HepG2 (cell line): ENCODE data around the gene RAB11FIP5. TPM values are rescaled to one million over a fixed set of nuclear protein-coding genes. Genes with fewer than 3 reads are reported as not detected.
A peak's percentile ranks its signal among the peaks of the same experiment; 100 is the strongest.

ENCODE experiments used
- HNRNPH1 ChIP-seq: fragments of 200-400 bp; formaldehyde crosslinking; optimal IDR thresholded peaks from 2 replicates; pipeline ENCODE3; 2017; ENCODE audit warnings: mild to moderate bottlenecking, low read depth, low read length
- JUNB ChIP-seq: sonication (generic); formaldehyde crosslinking; IDR thresholded peaks from 2 replicates; pipeline ENCODE4 v1.8.0; 2022; ENCODE audit warnings: missing genetic modification reagents, mild to moderate bottlenecking, borderline replicate concordance
- NAIF1 ChIP-seq: sonication (generic); formaldehyde crosslinking; IDR thresholded peaks from 2 replicates; pipeline ENCODE4 v1.5.0; 2020; ENCODE audit warnings: mild to moderate bottlenecking, missing genetic modification reagents, borderline replicate concordance
- NKX3-1 ChIP-seq: sonication (generic); formaldehyde crosslinking; IDR thresholded peaks from 2 replicates; pipeline ENCODE4 v1.5.0; 2020; ENCODE audit warnings: missing genetic modification reagents
- PPARG ChIP-seq: conservative IDR thresholded peaks from 2 replicates; pipeline ENCODE4 v1.6.1; 2016; ENCODE audit warnings: missing biosample characterization, missing genetic modification reagents
- TCF7L2 ChIP-seq: IDR thresholded peaks from 2 replicates; pipeline ENCODE4 v1.6.1; 2011; ENCODE audit warnings: mild to moderate bottlenecking, low read depth, low read length, moderate library complexity
- ZNF101 ChIP-seq: sonication (generic); formaldehyde crosslinking; IDR thresholded peaks from 2 replicates; pipeline ENCODE4 v1.4.0; 2020; ENCODE audit warnings: mild to moderate bottlenecking, low read depth, missing genetic modification reagents, borderline replicate concordance
- ZNF124 ChIP-seq: sonication (generic); formaldehyde crosslinking; IDR thresholded peaks from 2 replicates; pipeline ENCODE4 v1.4.0; 2020; ENCODE audit warnings: missing genetic modification reagents
- ZNF674 ChIP-seq: sonication (generic); formaldehyde crosslinking; IDR thresholded peaks from 2 replicates; pipeline ENCODE4 v1.5.0; 2020; ENCODE audit warnings: low read depth, mild to moderate bottlenecking, missing genetic modification reagents
- ZNF724P ChIP-seq: sonication (generic); formaldehyde crosslinking; IDR thresholded peaks from 2 replicates; pipeline ENCODE4 v1.8.0; 2022; ENCODE audit warnings: missing genetic modification reagents, borderline replicate concordance
- ZNF790 ChIP-seq: sonication (generic); formaldehyde crosslinking; IDR thresholded peaks from 2 replicates; pipeline ENCODE4 v1.8.0; 2022; ENCODE audit warnings: missing genetic modification reagents, mild to moderate bottlenecking, borderline replicate concordance
- polyA plus RNA-seq, 8 experiments: library from polyadenylated mRNA; depleted of rRNA in 3 of 8; stranded (reverse) in 7 of 8; unstranded in 1 of 8; fragments of >200 nt; fragmentation: Illumina TruSeq in 4 of 8; extraction: Trizol in 4 of 8; gene quantifications; 2 replicates each; pipeline versions ENCODE4 v1.2.1 to v1.2.3, GENCODE V29; 2011 to 2016; ENCODE audit warnings: low read depth in 4 of 8, missing spikeins in 1 of 8, mixed read lengths in 1 of 8; ENCODE audit not compliant: insufficient read depth in 1 of 8
- total RNA-seq, 5 experiments: library from RNA; depleted of rRNA; stranded (reverse); fragments of >200 nt; fragmentation: Illumina TruSeq; extraction: Trizol; gene quantifications; 2 replicates each; pipeline ENCODE4 v1.2.3, GENCODE V29; 2016; ENCODE audit warnings: low read depth in 1 of 5
- TF ChIP-seq, protein P1 (sequence below): sonication (generic); formaldehyde crosslinking; IDR thresholded peaks from 2 replicates; pipeline ENCODE4 v1.4.0; 2020; ENCODE audit warnings: missing genetic modification reagents
- TF ChIP-seq, protein P2 (sequence below), 2 experiments: sonication (generic) in 1 of 2; formaldehyde crosslinking in 1 of 2; IDR thresholded peaks; 2 replicates each; pipeline versions ENCODE4 v1.5.1 to v1.6.1; 2011 to 2020; ENCODE audit warnings: borderline replicate concordance in 1 of 2, low read depth in 1 of 2, low read length in 1 of 2, mild to moderate bottlenecking in 1 of 2, missing genetic modification reagents in 1 of 2, moderate library complexity in 1 of 2
- TF ChIP-seq, protein P3 (sequence below): sonication (generic); formaldehyde crosslinking; IDR thresholded peaks from 2 replicates; pipeline ENCODE4 v1.9.0; 2021; ENCODE audit warnings: missing genetic modification reagents, borderline replicate concordance
- TF ChIP-seq, protein P4 (sequence below): sonication (generic); formaldehyde crosslinking; IDR thresholded peaks from 2 replicates; pipeline ENCODE4 v1.5.0; 2020; ENCODE audit warnings: mild to moderate bottlenecking, missing genetic modification reagents
- TF ChIP-seq, protein P5 (sequence below): sonication (generic); formaldehyde crosslinking; conservative IDR thresholded peaks from 2 replicates; pipeline ENCODE4 v1.4.0; 2020; ENCODE audit warnings: missing genetic modification reagents

Gene RAB11FIP5
- total and polyA plus RNA-seq, 2 of the 13 experiments (the other 11 are each of a cell fraction or from before 2014, with no cell fraction given) = 9.4 to 22.9 TPM

DNA sequence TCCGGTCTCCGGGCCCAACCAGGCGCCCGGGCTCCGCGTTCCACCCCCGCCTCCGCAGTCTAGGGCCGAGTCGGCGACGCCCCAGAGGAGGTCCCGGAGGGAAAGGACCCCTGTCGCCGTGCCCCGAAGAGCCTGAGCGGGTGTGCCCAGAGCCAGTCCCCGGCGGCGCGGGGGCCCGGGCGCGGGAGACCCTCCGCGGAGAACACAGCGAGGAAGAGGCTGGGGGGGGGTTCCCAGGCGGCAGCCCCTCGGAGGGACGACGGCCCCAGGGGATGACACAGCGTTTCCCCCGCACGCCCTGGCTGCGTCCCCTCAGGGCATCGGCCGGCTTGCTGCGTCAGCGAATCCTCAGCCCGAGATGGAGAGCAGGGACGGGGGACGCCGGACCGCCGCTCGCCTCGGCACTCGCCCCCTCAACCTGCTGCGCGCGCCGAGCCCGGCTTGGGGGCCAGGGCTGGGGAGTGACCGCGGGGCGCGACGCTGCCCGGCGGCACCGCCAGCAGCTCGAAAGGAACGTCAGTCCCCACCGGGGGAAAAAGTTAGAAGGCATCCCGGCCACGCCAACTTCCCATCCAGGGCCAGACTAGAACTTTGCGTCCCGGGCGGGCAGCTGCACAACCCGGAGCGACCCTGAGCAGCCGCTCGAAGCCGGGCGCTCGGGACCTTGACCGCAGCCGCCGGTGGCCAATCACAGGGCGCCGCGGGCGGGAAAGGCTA, 41.9 kb downstream of the RAB11FIP5 start (continued):
- TF ChIP-seq, protein P1, sequence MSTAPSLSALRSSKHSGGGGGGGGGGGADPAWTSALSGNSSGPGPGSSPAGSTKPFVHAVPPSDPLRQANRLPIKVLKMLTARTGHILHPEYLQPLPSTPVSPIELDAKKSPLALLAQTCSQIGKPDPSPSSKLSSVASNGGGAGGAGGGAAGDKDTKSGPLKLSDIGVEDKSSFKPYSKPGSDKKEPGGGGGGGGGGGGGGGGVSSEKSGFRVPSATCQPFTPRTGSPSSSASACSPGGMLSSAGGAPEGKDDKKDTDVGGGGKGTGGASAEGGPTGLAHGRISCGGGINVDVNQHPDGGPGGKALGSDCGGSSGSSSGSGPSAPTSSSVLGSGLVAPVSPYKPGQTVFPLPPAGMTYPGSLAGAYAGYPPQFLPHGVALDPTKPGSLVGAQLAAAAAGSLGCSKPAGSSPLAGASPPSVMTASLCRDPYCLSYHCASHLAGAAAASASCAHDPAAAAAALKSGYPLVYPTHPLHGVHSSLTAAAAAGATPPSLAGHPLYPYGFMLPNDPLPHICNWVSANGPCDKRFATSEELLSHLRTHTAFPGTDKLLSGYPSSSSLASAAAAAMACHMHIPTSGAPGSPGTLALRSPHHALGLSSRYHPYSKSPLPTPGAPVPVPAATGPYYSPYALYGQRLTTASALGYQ (CRISPR knock-in tag) = peak; percentile 68; the same call in 1 of the 2 replicates
- no peak for TF ChIP-seq PPARG (CRISPR knock-in tag)
- TF ChIP-seq, protein P2, sequence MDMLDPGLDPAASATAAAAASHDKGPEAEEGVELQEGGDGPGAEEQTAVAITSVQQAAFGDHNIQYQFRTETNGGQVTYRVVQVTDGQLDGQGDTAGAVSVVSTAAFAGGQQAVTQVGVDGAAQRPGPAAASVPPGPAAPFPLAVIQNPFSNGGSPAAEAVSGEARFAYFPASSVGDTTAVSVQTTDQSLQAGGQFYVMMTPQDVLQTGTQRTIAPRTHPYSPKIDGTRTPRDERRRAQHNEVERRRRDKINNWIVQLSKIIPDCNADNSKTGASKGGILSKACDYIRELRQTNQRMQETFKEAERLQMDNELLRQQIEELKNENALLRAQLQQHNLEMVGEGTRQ (IDR thresholded peaks at IDR 0.05; ENCODE audit: low read depth, low read length) = no peak
- TF ChIP-seq, protein P2 (CRISPR knock-in tag; IDR thresholded peaks at IDR 0.05; ENCODE audit: borderline replicate concordance) = no peak
- TF ChIP-seq ZNF674 (CRISPR knock-in tag) = no peak
- TF ChIP-seq JUNB = no peak
- TF ChIP-seq, protein P3, sequence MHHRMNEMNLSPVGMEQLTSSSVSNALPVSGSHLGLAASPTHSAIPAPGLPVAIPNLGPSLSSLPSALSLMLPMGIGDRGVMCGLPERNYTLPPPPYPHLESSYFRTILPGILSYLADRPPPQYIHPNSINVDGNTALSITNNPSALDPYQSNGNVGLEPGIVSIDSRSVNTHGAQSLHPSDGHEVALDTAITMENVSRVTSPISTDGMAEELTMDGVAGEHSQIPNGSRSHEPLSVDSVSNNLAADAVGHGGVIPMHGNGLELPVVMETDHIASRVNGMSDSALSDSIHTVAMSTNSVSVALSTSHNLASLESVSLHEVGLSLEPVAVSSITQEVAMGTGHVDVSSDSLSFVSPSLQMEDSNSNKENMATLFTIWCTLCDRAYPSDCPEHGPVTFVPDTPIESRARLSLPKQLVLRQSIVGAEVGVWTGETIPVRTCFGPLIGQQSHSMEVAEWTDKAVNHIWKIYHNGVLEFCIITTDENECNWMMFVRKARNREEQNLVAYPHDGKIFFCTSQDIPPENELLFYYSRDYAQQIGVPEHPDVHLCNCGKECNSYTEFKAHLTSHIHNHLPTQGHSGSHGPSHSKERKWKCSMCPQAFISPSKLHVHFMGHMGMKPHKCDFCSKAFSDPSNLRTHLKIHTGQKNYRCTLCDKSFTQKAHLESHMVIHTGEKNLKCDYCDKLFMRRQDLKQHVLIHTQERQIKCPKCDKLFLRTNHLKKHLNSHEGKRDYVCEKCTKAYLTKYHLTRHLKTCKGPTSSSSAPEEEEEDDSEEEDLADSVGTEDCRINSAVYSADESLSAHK (CRISPR knock-in tag) = no peak
- TF ChIP-seq NAIF1 (CRISPR knock-in tag) = no peak
- no peak for TF ChIP-seq ZNF724P (CRISPR knock-in tag)
- TF ChIP-seq HNRNPH1 = no peak
- TF ChIP-seq NKX3-1 = 0 out of 2 replicates have a peak, but pooled peaks have one; percentile 79
- peak; percentile 62; the same call in 1 of the 2 replicates for TF ChIP-seq ZNF101 (CRISPR knock-in tag)
- TF ChIP-seq, protein P4, sequence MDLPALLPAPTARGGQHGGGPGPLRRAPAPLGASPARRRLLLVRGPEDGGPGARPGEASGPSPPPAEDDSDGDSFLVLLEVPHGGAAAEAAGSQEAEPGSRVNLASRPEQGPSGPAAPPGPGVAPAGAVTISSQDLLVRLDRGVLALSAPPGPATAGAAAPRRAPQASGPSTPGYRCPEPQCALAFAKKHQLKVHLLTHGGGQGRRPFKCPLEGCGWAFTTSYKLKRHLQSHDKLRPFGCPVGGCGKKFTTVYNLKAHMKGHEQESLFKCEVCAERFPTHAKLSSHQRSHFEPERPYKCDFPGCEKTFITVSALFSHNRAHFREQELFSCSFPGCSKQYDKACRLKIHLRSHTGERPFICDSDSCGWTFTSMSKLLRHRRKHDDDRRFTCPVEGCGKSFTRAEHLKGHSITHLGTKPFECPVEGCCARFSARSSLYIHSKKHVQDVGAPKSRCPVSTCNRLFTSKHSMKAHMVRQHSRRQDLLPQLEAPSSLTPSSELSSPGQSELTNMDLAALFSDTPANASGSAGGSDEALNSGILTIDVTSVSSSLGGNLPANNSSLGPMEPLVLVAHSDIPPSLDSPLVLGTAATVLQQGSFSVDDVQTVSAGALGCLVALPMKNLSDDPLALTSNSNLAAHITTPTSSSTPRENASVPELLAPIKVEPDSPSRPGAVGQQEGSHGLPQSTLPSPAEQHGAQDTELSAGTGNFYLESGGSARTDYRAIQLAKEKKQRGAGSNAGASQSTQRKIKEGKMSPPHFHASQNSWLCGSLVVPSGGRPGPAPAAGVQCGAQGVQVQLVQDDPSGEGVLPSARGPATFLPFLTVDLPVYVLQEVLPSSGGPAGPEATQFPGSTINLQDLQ = no peak; the same call in 1 of the 2 replicates
- no peak for TF ChIP-seq TCF7L2
- no peak for TF ChIP-seq ZNF124 (CRISPR knock-in tag)
- TF ChIP-seq ZNF790 (CRISPR knock-in tag) = no peak
- TF ChIP-seq, protein P5, sequence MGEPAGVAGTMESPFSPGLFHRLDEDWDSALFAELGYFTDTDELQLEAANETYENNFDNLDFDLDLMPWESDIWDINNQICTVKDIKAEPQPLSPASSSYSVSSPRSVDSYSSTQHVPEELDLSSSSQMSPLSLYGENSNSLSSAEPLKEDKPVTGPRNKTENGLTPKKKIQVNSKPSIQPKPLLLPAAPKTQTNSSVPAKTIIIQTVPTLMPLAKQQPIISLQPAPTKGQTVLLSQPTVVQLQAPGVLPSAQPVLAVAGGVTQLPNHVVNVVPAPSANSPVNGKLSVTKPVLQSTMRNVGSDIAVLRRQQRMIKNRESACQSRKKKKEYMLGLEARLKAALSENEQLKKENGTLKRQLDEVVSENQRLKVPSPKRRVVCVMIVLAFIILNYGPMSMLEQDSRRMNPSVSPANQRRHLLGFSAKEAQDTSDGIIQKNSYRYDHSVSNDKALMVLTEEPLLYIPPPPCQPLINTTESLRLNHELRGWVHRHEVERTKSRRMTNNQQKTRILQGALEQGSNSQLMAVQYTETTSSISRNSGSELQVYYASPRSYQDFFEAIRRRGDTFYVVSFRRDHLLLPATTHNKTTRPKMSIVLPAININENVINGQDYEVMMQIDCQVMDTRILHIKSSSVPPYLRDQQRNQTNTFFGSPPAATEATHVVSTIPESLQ (CRISPR knock-in tag) = no peak
